Measurements from ENCODE around the gene C1QTNF9.

GRCh38 chr13:24338721-24339120 lies 29.3 kb downstream of the C1QTNF9 start:
- TF ChIP-seq CTCF (IDR thresholded peaks at IDR 0.05; ENCODE audit: control extremely low read depth in 1 of 3, insufficient read depth in 1 of 3, low read depth in 1 of 3, low read length in 3 of 3), result no peak
- no peak for TF ChIP-seq CEBPB (IDR thresholded peaks at IDR 0.05; ENCODE audit: low read depth, low read length)
- no peak for TF ChIP-seq TBP (IDR thresholded peaks at IDR 0.05; ENCODE audit: low read depth, low read length)
- no peak for TF ChIP-seq EGR1 (IDR thresholded peaks at IDR 0.05; ENCODE audit: borderline replicate concordance, low read depth, low read length)
- TF ChIP-seq POLR2AphosphoS5 (IDR thresholded peaks at IDR 0.05; ENCODE audit: low read depth, low read length), result no peak
- TF ChIP-seq SAP30 (IDR thresholded peaks at IDR 0.05; ENCODE audit: insufficient read depth, insufficient replicate concordance, low read length), result no peak
- no peak for TF ChIP-seq CHD2 (IDR thresholded peaks at IDR 0.05; ENCODE audit: low read length)
